MCF 10A (cell line): ENCODE data around the gene MTHFD2L. TPM values are rescaled to one million over a fixed set of nuclear protein-coding genes. Genes with fewer than 3 reads are reported as not detected.

Experiments
- Bru-seq: library from RNA; stranded (reverse); fragments of 400-500 nt; gene quantifications from one replicate; lab custom pipeline; 2021; lab: Mats Ljungman, UMichigan
- BruChase-seq, 2 experiments: library from RNA; stranded (reverse); fragments of 400-500 nt; gene quantifications; one replicate each; lab custom pipeline; 2021; lab: Mats Ljungman, UMichigan
- BruUV-seq: library from RNA; stranded (reverse); fragments of 400-500 nt; replicated peaks from 2 replicates; lab custom pipeline; 2021; lab: Mats Ljungman, UMichigan
- CTCF ChIA-PET: fragments of 300-600 bp; sonication (Branson Sonifier 250); formaldehyde crosslinking; extraction: SDS; loops from one replicate; lab custom pipeline; 2021; ENCODE audit warnings: antibody characterized with exemption, inconsistent platforms; lab: Yijun Ruan, JAX
- POLR2A ChIA-PET: fragments of 300-600, 350-650 bp; sonication (Branson Sonifier 250); formaldehyde crosslinking; extraction: SDS; loops from one replicate; lab custom pipeline; 2020; ENCODE audit warnings: antibody characterized with exemption, inconsistent platforms; lab: Yijun Ruan, JAX
- DNase-seq: peaks from one replicate; pipeline ENCODE4 v3.0.0-alpha.2; 2018; ENCODE audit not compliant: unreplicated experiment
- H3K27ac Mint-ChIP-seq: one replicate; pipeline ENCODE4 v1.8.0; 2022; ENCODE audit warnings: mild to moderate bottlenecking, low read depth, mixed read lengths; ENCODE audit not compliant: unreplicated experiment
- H3K27me3 Mint-ChIP-seq: one replicate; pipeline ENCODE4 v1.8.0; 2022; ENCODE audit warnings: mixed read lengths; ENCODE audit not compliant: insufficient read depth, unreplicated experiment
- H3K36me3 Mint-ChIP-seq: one replicate; pipeline ENCODE4 v1.8.0; 2022; ENCODE audit warnings: mild to moderate bottlenecking, moderate library complexity, mixed read lengths; ENCODE audit not compliant: insufficient read depth, unreplicated experiment
- H3K4me1 Mint-ChIP-seq: one replicate; pipeline ENCODE4 v1.8.0; 2022; ENCODE audit warnings: mixed read lengths; ENCODE audit not compliant: insufficient read depth, unreplicated experiment
- H3K4me3 Mint-ChIP-seq: one replicate; pipeline ENCODE4 v1.8.0; 2022; ENCODE audit warnings: mild to moderate bottlenecking, moderate library complexity, mixed read lengths; ENCODE audit not compliant: unreplicated experiment
- H3K9me3 Mint-ChIP-seq: one replicate; pipeline ENCODE4 v1.8.0; 2022; ENCODE audit warnings: mixed read lengths; ENCODE audit not compliant: unreplicated experiment
- intact Hi-C: fragments of 100-400 bp; cut with micrococcal nuclease; formaldehyde crosslinking; loops from 2 replicates; pipeline ENCODE4 v1.14.1; 2022
- long read RNA-seq: library from polyadenylated mRNA; stranded (forward); transcript quantifications from one replicate; pipeline ENCODE4 v2.0.0, GENCODE V29; 2022
- total RNA-seq: library from RNA; stranded (reverse); gene quantifications from 2 replicates; pipeline ENCODE4 v1.2.3, GENCODE V29; 2022
- TF ChIP-seq, protein P1 (sequence below): fragments of 200-600 bp; IDR thresholded peaks from one replicate; pipeline ENCODE4 v1.8.0; 2022; ENCODE audit warnings: antibody characterized with exemption, mild to moderate bottlenecking; ENCODE audit not compliant: unreplicated experiment

MTHFD2L gene
- 110 and 113 TPM in 2 replicates for total RNA-seq
- percentile 96 among the genes with signal in this experiment for Bru-seq, nascent RNA
- BruChase-seq, experiment 1, labeled RNA remaining after a 6-hour chase: percentile 88 among the genes with signal in this experiment
- percentile 94 among the genes with signal in this experiment for BruChase-seq, experiment 2, labeled RNA remaining after a 2-hour chase
- long read RNA-seq, transcript MTHFD2L-208 (2 exons, 2,363 nt): major isoform, 16 of 151 reads
- long read RNA-seq, partial matches to known transcripts: 54 of 151 reads
- long read RNA-seq, other reads (novel, unspliced or antisense): 78 of 151 reads

DNA sequence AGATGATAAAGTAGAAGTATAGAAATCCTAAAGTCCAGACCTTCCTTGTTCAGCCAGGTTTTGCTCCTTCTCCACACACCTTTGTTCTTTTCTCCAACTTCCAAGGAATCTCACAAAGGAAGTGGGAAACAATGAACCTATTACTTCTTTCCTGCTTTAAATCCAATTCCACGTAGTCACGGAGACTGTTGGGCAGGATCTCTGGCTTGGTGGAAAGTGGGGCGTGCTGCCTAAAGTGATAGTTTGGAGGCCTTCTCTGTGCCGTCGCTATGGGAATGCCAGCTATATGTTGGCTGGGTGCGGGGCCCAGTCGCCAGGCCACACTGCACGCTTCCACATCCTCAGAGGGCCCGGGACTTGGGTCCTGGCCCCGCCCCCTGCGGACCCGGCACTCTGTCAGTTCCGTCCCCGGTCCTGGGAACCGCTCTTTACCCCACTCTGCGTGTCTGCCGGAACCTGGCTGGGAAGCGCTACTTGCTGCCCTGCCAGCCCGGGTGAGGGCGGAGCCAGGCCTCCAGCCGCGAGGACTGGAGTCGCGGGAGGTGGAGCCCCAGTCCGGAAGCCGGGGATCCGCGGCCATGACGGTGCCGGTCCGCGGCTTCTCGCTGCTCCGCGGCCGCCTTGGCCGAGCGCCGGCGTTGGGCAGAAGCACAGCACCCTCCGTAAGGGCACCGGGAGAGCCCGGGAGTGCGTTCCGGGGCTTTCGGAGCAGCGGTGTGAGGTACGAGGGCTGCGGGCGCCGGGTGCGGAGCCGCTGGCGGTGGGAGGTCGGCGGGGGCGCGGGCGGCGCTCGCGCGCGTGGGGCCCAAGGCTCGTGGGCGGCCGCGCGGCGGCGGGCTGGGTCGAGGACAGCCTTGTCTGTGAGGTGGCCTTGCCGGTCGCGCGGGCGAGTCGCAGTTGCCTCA is at the start of gene MTHFD2L:
TSS of gene MTHFD2L (plus strand) at position 558 of the 905 bp plus-strand sequence. CDS start at position 579, 21 bp downstream.
- Mint-ChIP-seq H3K36me3 (peaks cover 52% of the 10 kb centered on the region), H3K27ac (peak within 1 kb of the TSS; percentile 94), H3K4me3 (peak within 1 kb of the TSS; percentile 91), H3K4me1 (peaks cover 33% of the 10 kb centered on the region), H3K27me3 (no peaks in the 10 kb centered on the region), H3K9me3 (no peaks in the 10 kb centered on the region)
- BruUV-seq: no TSS peak
- intact Hi-C loops: loop anchor here (1.0 to 5.0 kb wide), 4 partner anchors 49 to 121 kb away; partner anchors contain the start of genes CXCL2 and CXCL3
- TF ChIP-seq, protein P1, sequence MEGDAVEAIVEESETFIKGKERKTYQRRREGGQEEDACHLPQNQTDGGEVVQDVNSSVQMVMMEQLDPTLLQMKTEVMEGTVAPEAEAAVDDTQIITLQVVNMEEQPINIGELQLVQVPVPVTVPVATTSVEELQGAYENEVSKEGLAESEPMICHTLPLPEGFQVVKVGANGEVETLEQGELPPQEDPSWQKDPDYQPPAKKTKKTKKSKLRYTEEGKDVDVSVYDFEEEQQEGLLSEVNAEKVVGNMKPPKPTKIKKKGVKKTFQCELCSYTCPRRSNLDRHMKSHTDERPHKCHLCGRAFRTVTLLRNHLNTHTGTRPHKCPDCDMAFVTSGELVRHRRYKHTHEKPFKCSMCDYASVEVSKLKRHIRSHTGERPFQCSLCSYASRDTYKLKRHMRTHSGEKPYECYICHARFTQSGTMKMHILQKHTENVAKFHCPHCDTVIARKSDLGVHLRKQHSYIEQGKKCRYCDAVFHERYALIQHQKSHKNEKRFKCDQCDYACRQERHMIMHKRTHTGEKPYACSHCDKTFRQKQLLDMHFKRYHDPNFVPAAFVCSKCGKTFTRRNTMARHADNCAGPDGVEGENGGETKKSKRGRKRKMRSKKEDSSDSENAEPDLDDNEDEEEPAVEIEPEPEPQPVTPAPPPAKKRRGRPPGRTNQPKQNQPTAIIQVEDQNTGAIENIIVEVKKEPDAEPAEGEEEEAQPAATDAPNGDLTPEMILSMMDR: no peak
- DNase-seq: peak; percentile 95
- POLR2A ChIA-PET: interaction anchor here (0.5 to 7.8 kb wide), 23 partner anchors 10 to 312 kb away, joined by 3 to 206 read pairs (median 4); partner anchors contain the start of genes CXCL2, CXCL3 and EPGN
- CTCF ChIA-PET: interaction anchor here (0.6 to 1.1 kb wide), 3 partner anchors 25 to 290 kb away, joined by 3 to 5 read pairs (median 3); partner anchors contain the start of gene CXCL2

DNA sequence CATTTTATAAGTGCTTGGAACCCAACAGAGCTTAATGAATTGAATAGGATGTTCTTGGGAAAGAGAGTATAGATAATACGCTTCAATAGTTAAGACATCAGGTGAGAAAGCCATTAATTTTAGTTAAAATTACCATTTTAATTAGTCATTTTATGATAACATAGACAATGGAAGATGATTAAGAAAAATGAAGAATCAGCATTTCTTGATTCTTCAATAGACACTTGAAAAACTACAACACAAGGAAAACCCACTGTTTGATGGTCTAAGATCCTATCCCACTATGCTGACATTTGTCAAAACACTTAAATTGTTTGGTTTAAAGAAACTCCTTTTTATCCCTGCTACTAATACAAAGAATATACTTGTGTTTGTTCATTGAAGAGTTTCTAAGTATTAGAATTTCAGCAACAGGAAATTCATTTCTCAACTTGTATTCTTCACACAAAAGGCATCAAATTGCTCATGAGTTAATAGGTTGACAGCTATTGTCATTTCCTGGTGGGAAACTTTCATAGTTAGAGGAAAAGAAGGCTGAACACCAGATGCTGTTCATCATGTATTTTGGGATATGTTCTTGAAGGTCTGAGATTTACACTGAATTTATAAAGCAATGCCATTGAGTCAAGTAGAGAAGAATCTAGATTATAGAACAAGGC is 49.3 kb upstream of the MTHFD2L start:
- peak overlapping the region; percentile 96 for H3K27ac Mint-ChIP-seq
- TF ChIP-seq, protein P1: no peak
- POLR2A ChIA-PET: interaction anchor here (0.6 to 12.1 kb wide), 29 partner anchors 9 to 927 kb away, joined by 3 to 521 read pairs (median 4); partner anchors contain the start of genes CXCL1, CXCL2, CXCL3 and EPGN
- no peaks in the 10 kb centered on the region for H3K27me3 Mint-ChIP-seq
- H3K4me3 Mint-ChIP-seq: peak overlapping the region; percentile 14
- CTCF ChIA-PET: interaction anchor here (0.6 to 5.5 kb wide), 5 partner anchors 9 to 401 kb away, joined by 3 to 52 read pairs (median 4); partner anchors contain the start of gene CXCL2
- peaks cover 51% of the 10 kb centered on the region for H3K4me1 Mint-ChIP-seq
- intact Hi-C loops: loop anchor here (1.0 to 2.0 kb wide), 2 partner anchors 9 to 48 kb away; partner anchors contain the start of gene CXCL2
- H3K9me3 Mint-ChIP-seq: no peaks in the 10 kb centered on the region
- BruUV-seq: no TSS peak
- DNase-seq: no peak
- H3K36me3 Mint-ChIP-seq: no peaks in the 10 kb centered on the region

DNA sequence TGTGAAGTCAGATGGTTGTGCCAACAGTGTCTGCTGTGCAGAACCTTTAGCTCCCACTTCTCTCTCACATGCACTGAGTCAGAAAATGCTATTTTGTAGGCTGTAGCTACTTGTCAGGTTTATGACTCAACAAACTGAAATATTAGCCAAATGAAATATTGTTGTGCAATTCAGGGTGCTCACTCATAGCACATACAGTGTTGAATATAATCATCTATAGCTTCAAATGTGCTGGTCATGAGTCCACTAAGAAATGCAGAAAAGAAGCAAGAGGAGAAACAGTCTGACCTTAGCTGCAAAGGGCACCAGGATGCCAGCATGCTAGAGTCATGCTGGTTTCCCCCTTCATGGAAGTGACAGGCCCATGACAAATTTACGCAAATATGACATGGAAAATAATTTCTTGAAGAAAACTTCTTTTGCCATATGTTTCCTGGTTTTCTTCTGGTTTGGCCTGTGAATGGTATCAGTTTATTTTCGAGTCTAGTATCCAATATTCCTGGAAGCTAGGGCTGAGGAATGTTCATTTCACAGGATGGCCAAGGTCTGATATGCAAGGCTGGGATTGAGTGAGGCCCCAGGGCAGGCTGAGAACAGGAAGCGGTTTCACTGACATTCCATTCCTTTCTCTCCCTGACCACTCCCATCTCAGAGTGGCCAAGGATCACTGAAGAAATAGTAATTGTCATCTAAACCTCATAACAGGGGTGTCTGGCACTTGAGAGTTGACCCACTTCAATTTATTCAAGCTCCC is 48.6 kb upstream of the MTHFD2L start:
- BruUV-seq: no TSS peak
- Mint-ChIP-seq H3K27ac (peak overlapping the region; percentile 96), H3K9me3 (no peaks in the 10 kb centered on the region), H3K4me3 (peak overlapping the region; percentile 14), H3K27me3 (no peaks in the 10 kb centered on the region), H3K4me1 (peaks cover 55% of the 10 kb centered on the region), H3K36me3 (no peaks in the 10 kb centered on the region)
- CTCF ChIA-PET: interaction anchor here (0.6 to 5.5 kb wide), 7 partner anchors 9 to 402 kb away, joined by 3 to 52 read pairs (median 3); partner anchors contain the start of genes CXCL1 and CXCL2
- TF ChIP-seq, protein P1: no peak
- POLR2A ChIA-PET: interaction anchor here (0.6 to 12.1 kb wide), 33 partner anchors 9 to 928 kb away, joined by 3 to 521 read pairs (median 4); partner anchors contain the start of genes AREG, CXCL1, CXCL2 and CXCL3
- intact Hi-C loops: loop anchor here (1.0 to 2.0 kb wide), 2 partner anchors 10 to 48 kb away; partner anchors contain the start of gene CXCL2
- peak; percentile 96 for DNase-seq
